IPS-NIHi7 (cell line): ENCODE measurements around the gene CHAMP1.

ENCODE experiments used
- DNase-seq: peaks from one replicate; pipeline ENCODE4 v3.0.0; 2012; ENCODE audit warnings: mixed read lengths; ENCODE audit errors: extremely low spot score

Gene CHAMP1

GRCh38 chr13:114314074-114314912 lies at the start of gene CHAMP1:
CHAMP1 (plus strand) TSS chr13:114314503; CDS start chr13:114323843, 9,340 bp downstream.
- DNase-seq = peak; percentile 97

- no peak for DNase-seq
Observed at GRCh38 chr13:114264886-114265611, 49.3 kb upstream of the CHAMP1 start.

GRCh38 chr13:114266241-114266640 lies 48.1 kb upstream of the CHAMP1 start:
- no peak for DNase-seq

- no peak for DNase-seq
Observed at GRCh38 chr13:114268344-114269280, 45.7 kb upstream of the CHAMP1 start.

- DNase-seq = no peak
Observed at GRCh38 chr13:114269281-114269770, 45.0 kb upstream of the CHAMP1 start.

- no peak for DNase-seq
Observed at GRCh38 chr13:114272977-114273376, 41.3 kb upstream of the CHAMP1 start.

- DNase-seq = no peak
Observed at GRCh38 chr13:114275304-114275703, 39.0 kb upstream of the CHAMP1 start.

- DNase-seq = no peak
Observed at GRCh38 chr13:114279146-114279545, 35.2 kb upstream of the CHAMP1 start.

GRCh38 chr13:114279758-114280355 lies 34.4 kb upstream of the CHAMP1 start:
- DNase-seq = no peak

GRCh38 chr13:114281351-114282040 lies 32.8 kb upstream of the CHAMP1 start, which contains the start of gene UPF3A:
UPF3A (plus strand) TSS chr13:114281601; CDS start chr13:114281640, 39 bp downstream.
- DNase-seq = peak; percentile 88

- peak; percentile 52 for DNase-seq
Observed at GRCh38 chr13:114282041-114282670, 32.1 kb upstream of the CHAMP1 start.

GRCh38 chr13:114283576-114283975 lies 30.7 kb upstream of the CHAMP1 start:
- no peak for DNase-seq

- DNase-seq = no peak
Observed at GRCh38 chr13:114284680-114285079, 29.6 kb upstream of the CHAMP1 start.

- DNase-seq = no peak
Observed at GRCh38 chr13:114285166-114285808, 29.0 kb upstream of the CHAMP1 start.

GRCh38 chr13:114286808-114287207 lies 27.5 kb upstream of the CHAMP1 start:
- no peak for DNase-seq

GRCh38 chr13:114288157-114288591 lies 26.1 kb upstream of the CHAMP1 start:
- DNase-seq = no peak

GRCh38 chr13:114296448-114296847 lies 17.9 kb upstream of the CHAMP1 start:
- no peak for DNase-seq

GRCh38 chr13:114296902-114297301 lies 17.4 kb upstream of the CHAMP1 start:
- DNase-seq = no peak

- DNase-seq = no peak
Observed at GRCh38 chr13:114298866-114299265, 15.4 kb upstream of the CHAMP1 start.
